ENCODE data around the gene PTRH1. TPM values are rescaled to one million over a fixed set of nuclear protein-coding genes. Genes with fewer than 3 reads are reported as not detected.

Gene PTRH1
- total and polyA plus RNA-seq, 2 of the 13 experiments (the other 11 are each of a cell fraction or from before 2014, with no cell fraction given), result 4.0 to 10.4 TPM

- no peak overlapping the region for H3K9ac ChIP-seq (ENCODE audit: insufficient read depth, low read depth, low read length)
- H3K27ac ChIP-seq (ENCODE audit: extremely low read length, insufficient read depth, low read length), result no peak overlapping the region
- FAIRE-seq (no peak), DNase-seq (ENCODE audit: low spot score) (no peak), ATAC-seq (no peak)
- in situ Hi-C loops (cut with HindIII; ENCODE audit: extremely low pct_ligation_motif_present, low pct_unique_long_range_greater_than_20kb), result no loop called here
- H4K20me1 ChIP-seq (ENCODE audit: insufficient read depth, low read length), result no peaks in the 10 kb centered on the region
- peak; percentile 70 to 89 for TF ChIP-seq MAFK (conservative IDR thresholded peaks at IDR 0.05 in 1 of 2, IDR thresholded peaks at IDR 0.05 in 1 of 2; ENCODE audit: low read length in 2 of 2)
- peak; percentile 78 for TF ChIP-seq MAFF (IDR thresholded peaks at IDR 0.05; ENCODE audit: low read depth, low read length)
- TF ChIP-seq HOXA5 (CRISPR knock-in tag; IDR thresholded peaks at IDR 0.05), result no peak
- TF ChIP-seq ZNF251 (CRISPR knock-in tag; IDR thresholded peaks at IDR 0.05), result no peak
- TF ChIP-seq, protein P1, sequence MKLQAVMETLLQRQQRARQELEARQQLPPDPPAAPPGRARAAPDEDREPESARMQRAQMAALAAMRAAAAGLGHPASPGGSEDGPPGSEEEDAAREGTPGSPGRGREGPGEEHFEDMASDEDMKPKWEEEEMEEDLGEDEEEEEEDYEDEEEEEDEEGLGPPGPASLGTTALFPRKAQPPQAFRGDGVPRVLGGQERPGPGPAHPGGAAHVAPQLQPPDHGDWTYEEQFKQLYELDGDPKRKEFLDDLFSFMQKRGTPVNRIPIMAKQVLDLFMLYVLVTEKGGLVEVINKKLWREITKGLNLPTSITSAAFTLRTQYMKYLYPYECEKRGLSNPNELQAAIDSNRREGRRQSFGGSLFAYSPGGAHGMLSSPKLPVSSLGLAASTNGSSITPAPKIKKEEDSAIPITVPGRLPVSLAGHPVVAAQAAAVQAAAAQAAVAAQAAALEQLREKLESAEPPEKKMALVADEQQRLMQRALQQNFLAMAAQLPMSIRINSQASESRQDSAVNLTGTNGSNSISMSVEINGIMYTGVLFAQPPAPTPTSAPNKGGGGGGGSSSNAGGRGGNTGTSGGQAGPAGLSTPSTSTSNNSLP (IDR thresholded peaks at IDR 0.05; ENCODE audit: low read depth, low read length), result no peak
- no peak for TF ChIP-seq POLR2AphosphoS2 (IDR thresholded peaks at IDR 0.05; ENCODE audit: low read depth, low read length)
- no peak for TF ChIP-seq ATAD3A (CRISPR knock-in tag; IDR thresholded peaks at IDR 0.05)
- no peak for TF ChIP-seq DR1 (CRISPR knock-in tag; IDR thresholded peaks at IDR 0.05)
- TF ChIP-seq KMT2B (CRISPR knock-in tag; IDR thresholded peaks at IDR 0.05), result no peak
- TF ChIP-seq BHLHE40 (IDR thresholded peaks at IDR 0.05; ENCODE audit: low read length), result no peak
- no peak for TF ChIP-seq HIVEP1 (CRISPR knock-in tag; IDR thresholded peaks at IDR 0.05)
- no peak for TF ChIP-seq NFRKB (IDR thresholded peaks at IDR 0.05)
- no peak for TF ChIP-seq ADNP (CRISPR knock-in tag; IDR thresholded peaks at IDR 0.05)
- TF ChIP-seq ARNTL (CRISPR knock-in tag; IDR thresholded peaks at IDR 0.05), result no peak
- no peak overlapping the region for H3K4me3 ChIP-seq (replicated peaks in 1 of 3; ENCODE audit: insufficient read depth in 1 of 3, low read depth in 2 of 3, low read length in 3 of 3)
- H3K79me2 ChIP-seq (ENCODE audit: insufficient read depth, low read length), result no peaks in the 10 kb centered on the region
- WGBS (ENCODE audit: low lambda C conversion rate), result 79% methylated on average over 12 of the region's 13 CpGs
- intact Hi-C loops (cut with micrococcal nuclease; ENCODE audit: unreplicated experiment), result no loop called here
- ChIA-PET CTCF (ENCODE audit: low intra/inter-chr PET ratio, low total read pairs) (no interaction called here), POLR2A (no interaction called here)
- no peak overlapping the region for H2AFZ ChIP-seq (ENCODE audit: low read length)
- H3K4me2 ChIP-seq (ENCODE audit: low read depth, low read length), result no peak overlapping the region
- peaks cover 15% of the 10 kb centered on the region for H3K4me1 ChIP-seq (ENCODE audit: insufficient read depth, low read length)
- H3K9me3 ChIP-seq (ENCODE audit: low read length), result no peaks in the 10 kb centered on the region
- BruUV-seq (replicated peaks), result no TSS peak
- no peaks in the 10 kb centered on the region for H3K36me3 ChIP-seq (replicated peaks in 1 of 2; ENCODE audit: control insufficient read depth in 1 of 2, insufficient read depth in 2 of 2, low read length in 2 of 2)
- no peaks in the 10 kb centered on the region for H3K27me3 ChIP-seq (ENCODE audit: control insufficient read depth in 1 of 2, insufficient read depth in 2 of 2, low read length in 2 of 2)
Measured at GRCh38 chr9:127689329-127690000, 26.0 kb downstream of the PTRH1 start.
